Measurements from ENCODE around the gene OR2V1. TPM values are rescaled to one million over a fixed set of nuclear protein-coding genes. Genes with fewer than 3 reads are reported as not detected.

Gene OR2V1
- total and polyA plus RNA-seq, 2 of the 13 experiments (the other 11 are each of a cell fraction or from before 2014, with no cell fraction given), result not detected

DNA sequence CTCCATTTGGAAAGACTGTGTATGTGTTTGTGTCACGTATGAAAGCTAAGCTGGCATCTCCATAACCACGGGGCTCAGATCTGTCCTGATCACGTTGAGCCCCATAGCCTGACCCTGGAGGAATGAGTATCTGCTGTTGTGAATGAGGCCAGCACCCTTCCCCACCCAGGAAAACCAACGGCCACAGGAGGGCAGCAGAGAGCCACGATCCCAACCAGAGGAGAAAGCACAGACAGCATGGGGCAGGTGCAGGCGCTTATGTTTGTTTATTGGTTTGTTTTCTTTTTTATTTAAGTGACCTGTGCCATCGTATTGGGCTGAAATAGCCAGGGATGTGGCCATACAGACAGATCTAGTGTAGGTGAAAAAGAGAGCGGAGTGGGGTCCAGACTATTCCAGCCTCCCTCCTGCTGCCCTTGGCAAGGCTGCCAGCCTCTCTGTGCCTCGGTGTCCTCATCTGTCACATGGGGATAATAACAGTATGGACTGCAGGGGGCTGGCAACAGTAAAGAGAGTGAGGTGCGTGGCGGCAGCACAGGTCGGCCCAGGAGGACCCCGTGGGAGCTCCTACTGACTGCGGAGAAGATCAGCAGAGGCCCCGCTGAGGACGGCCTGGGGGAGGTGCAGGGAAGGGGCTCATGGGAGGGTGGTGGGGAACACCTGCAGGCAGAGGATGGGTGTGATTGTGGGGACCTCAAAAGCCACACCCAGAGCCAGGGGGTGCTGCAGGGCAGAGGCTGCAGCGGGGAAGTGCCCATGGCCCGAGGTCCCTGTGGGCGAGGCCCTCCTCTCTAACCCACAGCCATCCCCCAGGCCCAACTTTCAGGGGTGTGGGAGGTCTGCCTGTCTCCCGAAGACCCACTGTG, 28.6 kb upstream of the OR2V1 start (continued):
- TF ChIP-seq HMGXB4 (CRISPR knock-in tag; IDR thresholded peaks at IDR 0.05; ENCODE audit: borderline replicate concordance in 1 of 2, low read depth in 1 of 2) (peak; percentile 62 to 66; a peak in 3 of 4 replicates), TAF15 (IDR thresholded peaks at IDR 0.05; ENCODE audit: low read depth, low read length, poor library complexity, severe bottlenecking) (no peak), MIXL1 (CRISPR knock-in tag; IDR thresholded peaks at IDR 0.05) (0 out of 2 replicates have a peak, but pooled peaks have one; percentile 23), ZBTB43 (CRISPR knock-in tag; conservative IDR thresholded peaks at IDR 0.05) (no peak), ZNF256 (CRISPR knock-in tag; conservative IDR thresholded peaks at IDR 0.05) (no peak), CREB3 (CRISPR knock-in tag; IDR thresholded peaks at IDR 0.05) (no peak), ELF3 (CRISPR knock-in tag; IDR thresholded peaks at IDR 0.05) (peak; percentile 42; the same call in 1 of the 2 replicates), ZNF644 (CRISPR knock-in tag; IDR thresholded peaks at IDR 0.05; ENCODE audit: low read depth) (no peak), ZBTB7A (CRISPR knock-in tag; IDR thresholded peaks at IDR 0.05) (no peak), STAG1 (CRISPR knock-in tag; IDR thresholded peaks at IDR 0.05) (peak; percentile 91), TEAD3 (CRISPR knock-in tag; optimal IDR thresholded peaks at IDR 0.05; ENCODE audit: borderline replicate concordance) (peak; percentile 27), FOXK1 (CRISPR knock-in tag; IDR thresholded peaks at IDR 0.05; ENCODE audit: borderline replicate concordance, low read depth) (peak; percentile 39; the same call in 1 of the 2 replicates), ZNF891 (CRISPR knock-in tag; IDR thresholded peaks at IDR 0.05) (no peak), NR2F6 (IDR thresholded peaks at IDR 0.05) (no peak), NR2F6 (CRISPR knock-in tag; IDR thresholded peaks at IDR 0.05) (no peak), ZNF878 (CRISPR knock-in tag; IDR thresholded peaks at IDR 0.05) (no peak), NR2F2 (IDR thresholded peaks at IDR 0.05; ENCODE audit: borderline replicate concordance, low read depth) (no peak), ATF5 (CRISPR knock-in tag; IDR thresholded peaks at IDR 0.05; ENCODE audit: low read depth) (no peak), ISL2 (CRISPR knock-in tag; IDR thresholded peaks at IDR 0.05) (0 out of 2 replicates have a peak, but pooled peaks have one; percentile 24), ZZZ3 (CRISPR knock-in tag; IDR thresholded peaks at IDR 0.05; ENCODE audit: borderline replicate concordance) (no peak), TOE1 (CRISPR knock-in tag; IDR thresholded peaks at IDR 0.05) (no peak), ZNF264 (CRISPR knock-in tag; IDR thresholded peaks at IDR 0.05) (no peak; the same call in 1 of the 2 replicates), CENPX (CRISPR knock-in tag; IDR thresholded peaks at IDR 0.05) (no peak)
- TF ChIP-seq, protein P1, sequence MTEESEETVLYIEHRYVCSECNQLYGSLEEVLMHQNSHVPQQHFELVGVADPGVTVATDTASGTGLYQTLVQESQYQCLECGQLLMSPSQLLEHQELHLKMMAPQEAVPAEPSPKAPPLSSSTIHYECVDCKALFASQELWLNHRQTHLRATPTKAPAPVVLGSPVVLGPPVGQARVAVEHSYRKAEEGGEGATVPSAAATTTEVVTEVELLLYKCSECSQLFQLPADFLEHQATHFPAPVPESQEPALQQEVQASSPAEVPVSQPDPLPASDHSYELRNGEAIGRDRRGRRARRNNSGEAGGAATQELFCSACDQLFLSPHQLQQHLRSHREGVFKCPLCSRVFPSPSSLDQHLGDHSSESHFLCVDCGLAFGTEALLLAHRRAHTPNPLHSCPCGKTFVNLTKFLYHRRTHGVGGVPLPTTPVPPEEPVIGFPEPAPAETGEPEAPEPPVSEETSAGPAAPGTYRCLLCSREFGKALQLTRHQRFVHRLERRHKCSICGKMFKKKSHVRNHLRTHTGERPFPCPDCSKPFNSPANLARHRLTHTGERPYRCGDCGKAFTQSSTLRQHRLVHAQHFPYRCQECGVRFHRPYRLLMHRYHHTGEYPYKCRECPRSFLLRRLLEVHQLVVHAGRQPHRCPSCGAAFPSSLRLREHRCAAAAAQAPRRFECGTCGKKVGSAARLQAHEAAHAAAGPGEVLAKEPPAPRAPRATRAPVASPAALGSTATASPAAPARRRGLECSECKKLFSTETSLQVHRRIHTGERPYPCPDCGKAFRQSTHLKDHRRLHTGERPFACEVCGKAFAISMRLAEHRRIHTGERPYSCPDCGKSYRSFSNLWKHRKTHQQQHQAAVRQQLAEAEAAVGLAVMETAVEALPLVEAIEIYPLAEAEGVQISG (CRISPR knock-in tag; IDR thresholded peaks at IDR 0.05), result peak; percentile 74
